Neural crest cell (in vitro differentiated cells): ENCODE data around the gene FAM117A. TPM values are rescaled to one million over a fixed set of nuclear protein-coding genes. Genes with fewer than 3 reads are reported as not detected.
"Not testable (repeated sequence)": the region's sequence is repeated elsewhere in the genome, so short reads cannot be mapped to it uniquely, and the experiment has no call there.

Experiments used
- DNase-seq: peaks from one replicate; pipeline ENCODE4 v3.0.0; 2021; ENCODE audit warnings: low read depth, mixed read lengths, low spot score
- H3K27ac Mint-ChIP-seq: one replicate; pipeline ENCODE4 v1.8.0; 2021; ENCODE audit warnings: mild to moderate bottlenecking, mixed read lengths; ENCODE audit not compliant: unreplicated experiment
- H3K27me3 Mint-ChIP-seq: 2 replicates; pipeline ENCODE4 v1.8.0; 2021; ENCODE audit warnings: low read depth, mild to moderate bottlenecking, mixed read lengths
- H3K36me3 Mint-ChIP-seq: 2 replicates; pipeline ENCODE4 v1.8.0; 2021; ENCODE audit warnings: low read depth, mild to moderate bottlenecking, mixed read lengths
- H3K4me1 Mint-ChIP-seq: 2 replicates; pipeline ENCODE4 v1.8.0; 2021; ENCODE audit warnings: mixed read lengths
- H3K4me3 Mint-ChIP-seq: one replicate; pipeline ENCODE4 v1.8.0; 2021; ENCODE audit warnings: mild to moderate bottlenecking, mixed read lengths
- H3K9me3 Mint-ChIP-seq: 2 replicates; pipeline ENCODE4 v1.8.0; 2021; ENCODE audit warnings: mixed read lengths
- total RNA-seq: library from RNA; stranded (reverse); gene quantifications from 2 replicates; pipeline ENCODE4 v1.2.1, GENCODE V29; 2021
- TF ChIP-seq, protein P1 (sequence below): fragments of 200-600 bp; sonication (generic); conservative IDR thresholded peaks from 2 replicates; pipeline ENCODE4 v1.5.0; 2021; ENCODE audit warnings: antibody characterized with exemption, mild to moderate bottlenecking

FAM117A gene
- total RNA-seq, 1 donor from 2014 or later: 17.0 TPM

DNA sequence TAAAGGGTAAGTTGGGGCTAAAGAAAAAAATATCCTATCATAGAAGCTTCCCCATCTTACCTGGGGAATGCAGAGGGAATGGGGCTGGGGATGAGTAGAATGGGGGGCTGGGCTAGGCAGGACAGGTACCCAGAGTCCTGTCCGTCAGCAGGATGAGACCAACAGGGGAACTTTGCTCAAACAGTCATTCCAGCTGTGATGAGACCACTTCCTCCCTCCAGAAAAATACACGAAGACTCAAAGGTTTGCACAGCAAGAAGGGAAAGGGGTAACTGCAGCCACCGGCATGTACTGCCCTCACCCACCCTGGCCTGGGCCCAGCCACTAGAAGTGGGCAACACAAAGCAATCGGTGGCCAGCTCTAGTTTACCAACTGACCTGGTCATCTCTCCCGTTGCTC lies 35.5 kb downstream of the FAM117A start:
- Mint-ChIP-seq H3K27me3 (no peaks in the 10 kb centered on the region), H3K27ac (peak overlapping the region; percentile 21), H3K36me3 (peaks cover 7% of the 10 kb centered on the region), H3K4me1 (no peaks in the 10 kb centered on the region), H3K4me3 (no peak overlapping the region), H3K9me3 (no peaks in the 10 kb centered on the region)
- TF ChIP-seq, protein P1, sequence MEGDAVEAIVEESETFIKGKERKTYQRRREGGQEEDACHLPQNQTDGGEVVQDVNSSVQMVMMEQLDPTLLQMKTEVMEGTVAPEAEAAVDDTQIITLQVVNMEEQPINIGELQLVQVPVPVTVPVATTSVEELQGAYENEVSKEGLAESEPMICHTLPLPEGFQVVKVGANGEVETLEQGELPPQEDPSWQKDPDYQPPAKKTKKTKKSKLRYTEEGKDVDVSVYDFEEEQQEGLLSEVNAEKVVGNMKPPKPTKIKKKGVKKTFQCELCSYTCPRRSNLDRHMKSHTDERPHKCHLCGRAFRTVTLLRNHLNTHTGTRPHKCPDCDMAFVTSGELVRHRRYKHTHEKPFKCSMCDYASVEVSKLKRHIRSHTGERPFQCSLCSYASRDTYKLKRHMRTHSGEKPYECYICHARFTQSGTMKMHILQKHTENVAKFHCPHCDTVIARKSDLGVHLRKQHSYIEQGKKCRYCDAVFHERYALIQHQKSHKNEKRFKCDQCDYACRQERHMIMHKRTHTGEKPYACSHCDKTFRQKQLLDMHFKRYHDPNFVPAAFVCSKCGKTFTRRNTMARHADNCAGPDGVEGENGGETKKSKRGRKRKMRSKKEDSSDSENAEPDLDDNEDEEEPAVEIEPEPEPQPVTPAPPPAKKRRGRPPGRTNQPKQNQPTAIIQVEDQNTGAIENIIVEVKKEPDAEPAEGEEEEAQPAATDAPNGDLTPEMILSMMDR: no peak
- DNase-seq: no peak

DNA sequence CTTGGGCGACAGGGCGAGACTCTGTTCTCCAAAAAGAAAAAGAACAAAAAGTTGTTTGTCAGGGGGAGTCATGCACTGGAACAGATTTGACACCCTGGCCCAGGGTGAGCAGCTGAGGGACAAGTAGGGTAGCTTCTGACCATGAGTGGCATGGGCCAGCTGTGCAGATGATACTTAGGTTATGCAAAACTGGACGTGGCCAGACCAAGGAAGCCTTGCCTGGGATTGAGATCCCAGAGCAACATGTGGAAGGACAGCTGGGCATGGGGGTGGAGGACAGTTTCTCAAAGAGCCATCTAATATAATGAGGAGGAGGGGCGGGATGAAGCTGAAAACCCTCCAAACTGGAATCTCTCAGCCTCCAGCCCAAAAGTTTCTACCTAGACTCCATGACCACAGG lies 36.6 kb downstream of the FAM117A start:
- Mint-ChIP-seq H3K9me3 (no peaks in the 10 kb centered on the region), H3K4me3 (no peak overlapping the region), H3K27ac (no peak overlapping the region), H3K4me1 (no peaks in the 10 kb centered on the region), H3K36me3 (peaks cover 7% of the 10 kb centered on the region), H3K27me3 (no peaks in the 10 kb centered on the region)
- no peak for DNase-seq
- TF ChIP-seq, protein P1: no peak

DNA sequence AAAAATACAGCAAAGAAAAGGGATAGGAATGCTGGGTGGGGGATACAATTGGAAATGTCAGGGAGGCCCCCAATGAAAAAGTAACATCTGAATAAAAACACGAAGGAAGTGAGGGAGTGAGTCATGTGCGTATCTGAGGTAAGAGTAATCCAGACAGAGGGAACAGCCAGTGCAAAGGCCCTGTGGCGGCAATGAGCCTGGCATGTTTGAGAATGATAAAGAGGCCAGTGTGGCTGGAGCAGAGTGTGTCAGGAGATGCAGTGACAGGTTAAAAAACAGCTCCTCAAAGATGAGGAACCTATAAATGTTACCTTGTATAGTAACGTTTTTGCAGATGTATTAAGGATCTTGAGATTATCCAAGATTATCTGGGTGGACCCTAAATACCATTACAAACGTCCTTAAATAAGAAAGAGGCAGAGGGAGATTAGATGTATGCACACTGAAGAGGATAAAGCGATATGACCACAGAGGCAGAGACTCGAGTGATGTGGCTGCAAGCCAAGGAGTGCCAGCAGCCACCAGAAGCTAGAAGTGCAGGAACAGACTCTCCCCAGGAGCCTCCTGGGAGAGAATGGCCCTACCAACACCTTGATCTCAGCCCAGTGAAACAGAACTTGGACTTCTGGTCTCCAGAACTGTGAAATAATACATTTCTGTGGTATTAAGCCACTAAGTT lies 38.3 kb downstream of the FAM117A start:
- TF ChIP-seq, protein P1: no peak
- DNase-seq: no peak
- H3K36me3 Mint-ChIP-seq: peaks cover 7% of the 10 kb centered on the region
- no peaks in the 10 kb centered on the region for H3K9me3 Mint-ChIP-seq
- H3K27me3 Mint-ChIP-seq: no peaks in the 10 kb centered on the region
- H3K4me3 Mint-ChIP-seq: no peak overlapping the region
- no peak overlapping the region for H3K27ac Mint-ChIP-seq
- H3K4me1 Mint-ChIP-seq: no peaks in the 10 kb centered on the region

DNA sequence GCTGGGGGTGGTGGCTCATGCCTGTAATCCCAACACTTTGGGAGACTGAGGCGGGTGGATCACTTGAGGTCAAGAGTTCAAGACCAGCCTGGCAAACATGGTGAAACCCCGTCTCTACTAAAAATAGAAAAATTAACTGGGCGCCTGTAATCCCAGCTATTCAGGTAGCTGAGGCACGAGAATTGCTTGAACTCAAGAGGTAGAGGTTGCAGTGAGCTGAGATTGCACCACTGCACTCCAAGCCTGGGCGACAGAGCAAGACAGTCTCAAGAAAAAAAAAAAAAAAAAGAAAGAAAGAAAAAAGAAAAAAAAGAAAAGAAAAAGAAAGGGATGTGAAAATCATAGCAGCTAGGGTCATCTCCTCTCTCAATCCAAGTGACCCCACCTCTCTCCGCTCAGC lies 39.4 kb downstream of the FAM117A start:
- H3K4me3 Mint-ChIP-seq: not testable (repeated sequence)

DNA sequence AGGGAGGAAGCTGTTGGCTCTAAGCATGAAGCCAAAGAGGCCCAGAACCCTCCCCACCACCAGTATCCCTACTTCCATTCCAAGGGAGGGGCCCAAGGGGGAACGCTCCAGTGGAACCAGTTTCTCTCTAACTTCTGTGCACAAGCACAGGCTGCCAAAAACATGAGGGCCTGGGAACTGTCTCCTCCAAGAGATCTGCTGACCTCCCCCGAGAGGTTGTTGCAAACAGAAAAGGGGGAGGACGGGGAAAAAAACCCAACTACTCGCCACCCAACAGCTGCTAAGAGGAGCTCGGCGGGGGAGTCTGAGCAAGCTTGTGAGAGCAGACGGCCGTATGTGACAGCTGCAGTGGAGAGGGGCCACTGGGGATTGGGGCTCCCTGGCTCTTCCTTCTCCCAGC lies 40.5 kb downstream of the FAM117A start:
- H3K9me3 Mint-ChIP-seq: no peaks in the 10 kb centered on the region
- no peak for DNase-seq
- H3K27ac Mint-ChIP-seq: no peak overlapping the region
- H3K4me1 Mint-ChIP-seq: no peaks in the 10 kb centered on the region
- H3K4me3 Mint-ChIP-seq: no peak overlapping the region
- H3K27me3 Mint-ChIP-seq: no peaks in the 10 kb centered on the region
- H3K36me3 Mint-ChIP-seq: peaks cover 7% of the 10 kb centered on the region
- TF ChIP-seq, protein P1: no peak

More for the DNA sequence above, 39.4 kb downstream of the FAM117A start:
- H3K4me1 Mint-ChIP-seq, H3K36me3 Mint-ChIP-seq, DNase-seq, H3K27me3 Mint-ChIP-seq, H3K9me3 Mint-ChIP-seq, H3K27ac Mint-ChIP-seq: not testable (repeated sequence)

DNA sequence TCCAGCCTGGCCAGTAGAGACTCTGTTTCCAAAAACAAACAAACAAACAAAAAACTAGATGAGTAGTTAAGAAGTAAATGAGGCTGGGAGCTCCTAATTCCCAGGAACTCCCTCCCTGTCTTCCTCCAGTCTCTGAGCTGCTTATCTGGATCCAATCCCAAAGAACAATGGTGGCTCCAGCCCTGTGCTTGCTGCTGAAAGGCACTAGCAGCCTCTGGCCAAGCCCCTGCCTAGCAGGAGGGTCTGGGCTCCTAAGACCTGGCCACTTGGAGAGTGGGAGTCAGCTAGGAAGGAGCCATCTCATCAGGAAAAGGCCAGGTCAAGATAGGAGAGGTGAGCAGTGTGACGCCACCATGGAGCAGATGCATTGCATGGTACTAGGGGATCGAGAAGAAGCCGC lies 41.9 kb downstream of the FAM117A start:
- no peak overlapping the region for H3K4me3 Mint-ChIP-seq
- no peak for DNase-seq
- no peaks in the 10 kb centered on the region for H3K27me3 Mint-ChIP-seq
- H3K27ac Mint-ChIP-seq: no peak overlapping the region
- peaks cover 7% of the 10 kb centered on the region for H3K36me3 Mint-ChIP-seq
- no peaks in the 10 kb centered on the region for H3K4me1 Mint-ChIP-seq
- TF ChIP-seq, protein P1: no peak
- no peaks in the 10 kb centered on the region for H3K9me3 Mint-ChIP-seq
